CD4-positive, CD25-positive, alpha-beta regulatory T cell (primary cell): Measurements from ENCODE around the gene IDH1. TPM values are rescaled to one million over a fixed set of nuclear protein-coding genes. Genes with fewer than 3 reads are reported as not detected.
A peak's percentile ranks its signal among the peaks of the same experiment; 100 is the strongest.
"Not testable (repeated sequence)": the region's sequence is repeated elsewhere in the genome, so short reads cannot be mapped to it uniquely, and the experiment has no call there.

ENCODE experiments used
- ATAC-seq, 2 donors: fragments of 150-1000 bp; cut with Tn5 transposase; one replicate each; pipeline ENCODE4 v1.10.0; 2021; ENCODE audit warnings: low read depth in 2 of 2, moderate number of reproducible peaks in 2 of 2, moderate library complexity in 1 of 2
- DNase-seq, 3 donors: peaks; one replicate each; pipeline versions ENCODE4 v3.0.0 to v3.0.0-alpha.2; 2012 to 2022; ENCODE audit warnings: mixed read lengths in 1 of 3
- H3K27ac ChIP-seq: one replicate; pipeline ENCODE4 v1.7.0; 2013; ENCODE audit warnings: mild to moderate bottlenecking, low read length; ENCODE audit not compliant: insufficient read depth, poor library complexity, severe bottlenecking
- H3K27me3 ChIP-seq: one replicate; pipeline ENCODE4 v1.7.0; 2013; ENCODE audit warnings: low read length; ENCODE audit not compliant: control insufficient read depth, insufficient read depth
- H3K36me3 ChIP-seq: one replicate; pipeline ENCODE4 v1.7.0; 2013; ENCODE audit warnings: mild to moderate bottlenecking, low read length, moderate library complexity; ENCODE audit not compliant: control insufficient read depth, insufficient read depth
- H3K4me1 ChIP-seq: 2 replicates; pipeline ENCODE4 v1.7.0; 2013; ENCODE audit warnings: mild to moderate bottlenecking, low read length; ENCODE audit not compliant: insufficient read depth, control insufficient read depth, poor library complexity, severe bottlenecking
- H3K4me3 ChIP-seq: one replicate; pipeline ENCODE4 v1.7.0; 2013; ENCODE audit warnings: low read depth, mild to moderate bottlenecking, low read length, moderate library complexity
- H3K9me3 ChIP-seq, 2 experiments: 1 replicate in 1 of 2; 2 replicates in 1 of 2; pipeline ENCODE4 v1.7.0; 2013; ENCODE audit warnings: low read length in 2 of 2, mild to moderate bottlenecking in 1 of 2, moderate library complexity in 1 of 2; ENCODE audit not compliant: control insufficient read depth in 2 of 2
- H3K27ac Mint-ChIP-seq, 3 donors: one replicate each; pipeline ENCODE4 v1.8.0; 2020 to 2022; ENCODE audit warnings: mild to moderate bottlenecking in 3 of 3, mixed read lengths in 3 of 3, moderate library complexity in 2 of 3
- H3K27me3 Mint-ChIP-seq: one replicate; pipeline ENCODE4 v1.8.0; 2022; ENCODE audit warnings: mild to moderate bottlenecking, mixed read lengths
- H3K36me3 Mint-ChIP-seq: one replicate; pipeline ENCODE4 v1.8.0; 2020; ENCODE audit warnings: mixed read lengths
- H3K4me1 Mint-ChIP-seq, 4 donors: one replicate each; pipeline ENCODE4 v1.8.0; 2020 to 2022; ENCODE audit warnings: mixed read lengths in 4 of 4, mild to moderate bottlenecking in 1 of 4
- H3K4me3 Mint-ChIP-seq, 4 donors: one replicate each; pipeline ENCODE4 v1.8.0; 2020 to 2022; ENCODE audit warnings: mild to moderate bottlenecking in 4 of 4, mixed read lengths in 4 of 4, moderate library complexity in 3 of 4
- H3K9me3 Mint-ChIP-seq, 7 donors: one replicate each; pipeline ENCODE4 v1.8.0; 2020 to 2022; ENCODE audit warnings: mixed read lengths in 7 of 7, mild to moderate bottlenecking in 3 of 7, moderate library complexity in 2 of 7
- polyA plus RNA-seq, 4 donors: library from polyadenylated mRNA; unstranded; fragments of 300-500 nt; fragmentation: Illumina TruSeq; gene quantifications; one replicate each; pipeline ENCODE4 v1.2.3, GENCODE V29; 2021
- total RNA-seq: library from RNA; stranded (reverse); gene quantifications from one replicate; pipeline ENCODE4 v1.2.3, GENCODE V29; 2022

Gene IDH1
- total and polyA plus RNA-seq, 5 donors from 2014 or later: 8.1 to 10.4 (median 9.1) TPM

GRCh38 chr2:208268156-208268952 is 13.5 kb upstream of the IDH1 start:
- H3K9me3 Mint-ChIP-seq: no peaks in the 10 kb centered on the region
- peaks cover 13% of the 10 kb centered on the region for H3K36me3 Mint-ChIP-seq
- DNase-seq (no peak), ATAC-seq (no peak)
- H3K36me3 ChIP-seq: peaks cover 19% of the 10 kb centered on the region
- H3K4me3 ChIP-seq: peak overlapping the region; percentile 44
- H3K9me3 ChIP-seq: no peaks in the 10 kb centered on the region
- peaks cover 13 to 69% (median 42%) of the 10 kb centered on the region in 4 donors for H3K4me1 Mint-ChIP-seq
- H3K4me3 Mint-ChIP-seq: peak overlapping the region; percentile 92 to 99 (median 98)
- H3K27me3 ChIP-seq: no peaks in the 10 kb centered on the region
- H3K27ac ChIP-seq: peak overlapping the region; percentile 29
- peaks cover 44% of the 10 kb centered on the region for H3K4me1 ChIP-seq
- H3K27ac Mint-ChIP-seq: peak overlapping the region; percentile 85 to 95 (median 89)
- H3K27me3 Mint-ChIP-seq: peaks cover 6% of the 10 kb centered on the region

GRCh38 chr2:208267526-208267925 is 12.7 kb upstream of the IDH1 start:
- Histone ChIP-seq H3K4me3 (peak overlapping the region; percentile 97), H3K27ac (peak overlapping the region; percentile 87)
- DNase-seq: not testable (repeated sequence)

GRCh38 chr2:208266936-208267335 is 12.1 kb upstream of the IDH1 start:
- peaks cover 13 to 66% (median 44%) of the 10 kb centered on the region in 4 donors for H3K4me1 Mint-ChIP-seq
- peaks cover 8% of the 10 kb centered on the region for H3K36me3 Mint-ChIP-seq
- no peak for ATAC-seq
- peaks cover 6% of the 10 kb centered on the region for H3K27me3 Mint-ChIP-seq
- Histone ChIP-seq H3K27me3 (no peaks in the 10 kb centered on the region), H3K9me3 (no peaks in the 10 kb centered on the region), H3K36me3 (peaks cover 6% of the 10 kb centered on the region), H3K4me1 (peaks cover 44% of the 10 kb centered on the region), H3K4me3 (peak overlapping the region; percentile 97), H3K27ac (peak overlapping the region; percentile 87)
- DNase-seq: peak in 2 of 3 donors; percentile 8 to 26
- peak overlapping the region; percentile 95 to 99 (median 96) for H3K27ac Mint-ChIP-seq
- H3K9me3 Mint-ChIP-seq: no peaks in the 10 kb centered on the region
- peak overlapping the region; percentile 96 to 99 (median 98) for H3K4me3 Mint-ChIP-seq

More at GRCh38 chr2:208267526-208267925, 12.7 kb upstream of the IDH1 start:
- Mint-ChIP-seq H3K36me3 (peaks cover 12% of the 10 kb centered on the region), H3K4me1 (peaks cover 13 to 66% (median 44%) of the 10 kb centered on the region in 4 donors), H3K4me3 (peak overlapping the region; percentile 96 to 99 (median 98)), H3K27ac (peak overlapping the region; percentile 85 to 99 (median 95))
- not testable (repeated sequence) for ATAC-seq, H3K27me3 ChIP-seq, H3K27me3 Mint-ChIP-seq, H3K9me3 Mint-ChIP-seq, H3K9me3 ChIP-seq
- peaks cover 11% of the 10 kb centered on the region for H3K36me3 ChIP-seq
- peaks cover 44% of the 10 kb centered on the region for H3K4me1 ChIP-seq

DNA sequence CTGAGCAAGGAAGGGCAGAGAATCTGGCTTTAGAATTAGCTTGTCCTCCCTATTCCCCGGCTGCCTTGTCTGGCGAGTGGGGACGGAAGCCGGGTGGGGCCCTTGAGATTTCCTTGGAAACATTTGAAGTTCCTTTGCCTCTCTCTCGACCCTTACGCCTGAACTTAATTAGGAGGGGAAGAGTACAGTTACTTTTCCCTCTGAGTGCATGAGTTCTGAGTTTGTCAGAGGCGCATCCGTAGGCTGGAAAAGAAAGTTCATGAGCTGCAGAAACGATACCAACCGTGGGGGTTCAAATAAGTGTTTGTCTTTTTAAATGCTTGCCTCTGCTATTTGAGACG is 11.7 kb upstream of the IDH1 start:
- peak overlapping the region; percentile 96 to 99 (median 98) for H3K4me3 Mint-ChIP-seq
- Histone ChIP-seq H3K9me3 (no peaks in the 10 kb centered on the region), H3K27me3 (no peaks in the 10 kb centered on the region), H3K36me3 (peaks cover 3% of the 10 kb centered on the region), H3K27ac (peak overlapping the region; percentile 87), H3K4me3 (peak overlapping the region; percentile 97), H3K4me1 (peaks cover 44% of the 10 kb centered on the region)
- peaks cover 11 to 65% (median 43%) of the 10 kb centered on the region in 4 donors for H3K4me1 Mint-ChIP-seq
- peaks cover 6% of the 10 kb centered on the region for H3K27me3 Mint-ChIP-seq
- peak in 1 of 3 donors; percentile 48 for DNase-seq
- peak overlapping the region; percentile 95 to 99 (median 96) for H3K27ac Mint-ChIP-seq
- H3K36me3 Mint-ChIP-seq: peaks cover 6% of the 10 kb centered on the region
- no peaks in the 10 kb centered on the region for H3K9me3 Mint-ChIP-seq
- no peak for ATAC-seq

DNA sequence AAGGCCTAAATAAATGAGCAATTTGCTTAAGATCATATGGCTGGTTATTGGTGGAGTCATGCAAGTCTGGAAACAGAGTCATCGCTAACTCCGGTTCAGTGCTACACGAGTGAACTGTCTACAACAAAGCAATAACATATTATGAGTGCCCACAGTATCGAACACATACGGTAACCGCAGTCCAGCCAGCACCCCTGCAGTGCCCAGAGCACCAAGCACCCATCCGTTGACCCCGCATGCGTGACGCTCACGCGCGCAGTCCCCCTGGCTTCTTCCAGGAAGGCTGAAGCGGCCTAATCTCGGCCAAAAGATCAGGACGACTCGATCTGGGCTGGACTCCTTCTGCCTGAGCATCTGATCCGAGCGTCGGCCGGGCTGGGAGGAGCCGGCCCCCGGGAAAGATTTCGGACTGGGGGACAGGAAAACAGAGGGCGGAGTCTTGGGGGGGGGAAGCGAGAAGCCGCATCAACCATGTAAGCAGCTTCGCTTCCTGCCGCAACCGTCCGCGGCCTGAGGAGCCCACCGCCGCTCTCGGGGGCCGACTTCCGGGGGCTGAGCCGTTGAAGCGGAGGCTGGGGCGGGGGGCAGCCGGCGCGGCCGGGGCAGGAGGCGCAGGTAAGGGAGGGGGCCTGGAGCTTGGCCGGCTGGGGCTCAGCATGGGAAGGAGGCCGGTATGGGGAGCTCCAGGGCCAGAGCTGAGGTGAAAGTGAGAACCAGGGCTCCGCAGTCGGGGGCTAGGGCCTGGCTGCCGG is 11.1 kb upstream of the IDH1 start, which contains the start of gene PIKFYVE:
PIKFYVE (plus strand) TSS at position 455 of the 752 bp plus-strand sequence. CDS start 5,265 bp downstream, outside the sequence.
- Histone ChIP-seq H3K9me3 (no peaks in the 10 kb centered on the region), H3K4me1 (peaks cover 44% of the 10 kb centered on the region), H3K36me3 (no peaks in the 10 kb centered on the region), H3K27me3 (no peaks in the 10 kb centered on the region), H3K4me3 (peak within 1 kb of the TSS; percentile 98), H3K27ac (peak within 1 kb of the TSS; percentile 87)
- H3K27ac Mint-ChIP-seq: peak within 1 kb of the TSS; percentile 95 to 99 (median 96)
- peak within 1 kb of the TSS; percentile 96 to 99 (median 98) for H3K4me3 Mint-ChIP-seq
- peaks cover 6 to 59% (median 38%) of the 10 kb centered on the region in 4 donors for H3K4me1 Mint-ChIP-seq
- H3K36me3 Mint-ChIP-seq: peaks cover under 1% of the 10 kb centered on the region
- H3K27me3 Mint-ChIP-seq: peaks cover 6% of the 10 kb centered on the region
- no peaks in the 10 kb centered on the region for H3K9me3 Mint-ChIP-seq
- ATAC-seq: peak; percentile 83 to 85
- peak; percentile 80 to 97 (median 84) for DNase-seq

GRCh38 chr2:208265371-208265800 is 10.5 kb upstream of the IDH1 start:
- H3K4me1 Mint-ChIP-seq: peaks cover 6 to 59% (median 36%) of the 10 kb centered on the region in 4 donors
- H3K27me3 ChIP-seq: no peaks in the 10 kb centered on the region
- peak overlapping the region; percentile 95 to 99 (median 96) for H3K27ac Mint-ChIP-seq
- H3K9me3 ChIP-seq: no peaks in the 10 kb centered on the region
- ATAC-seq (peak; percentile 65 to 68), DNase-seq (peak; percentile 31 to 86 (median 57))
- H3K36me3 ChIP-seq: no peaks in the 10 kb centered on the region
- H3K27ac ChIP-seq: peak overlapping the region; percentile 87
- H3K4me3 ChIP-seq: peak overlapping the region; percentile 98
- H3K27me3 Mint-ChIP-seq: peaks cover 6% of the 10 kb centered on the region
- H3K4me1 ChIP-seq: peaks cover 44% of the 10 kb centered on the region
- peak overlapping the region; percentile 96 to 99 (median 98) for H3K4me3 Mint-ChIP-seq
- no peaks in the 10 kb centered on the region for H3K36me3 Mint-ChIP-seq
- H3K9me3 Mint-ChIP-seq: no peaks in the 10 kb centered on the region
